ENCODE measurements around the gene EGLN1.

The EGLN1 gene

DNA sequence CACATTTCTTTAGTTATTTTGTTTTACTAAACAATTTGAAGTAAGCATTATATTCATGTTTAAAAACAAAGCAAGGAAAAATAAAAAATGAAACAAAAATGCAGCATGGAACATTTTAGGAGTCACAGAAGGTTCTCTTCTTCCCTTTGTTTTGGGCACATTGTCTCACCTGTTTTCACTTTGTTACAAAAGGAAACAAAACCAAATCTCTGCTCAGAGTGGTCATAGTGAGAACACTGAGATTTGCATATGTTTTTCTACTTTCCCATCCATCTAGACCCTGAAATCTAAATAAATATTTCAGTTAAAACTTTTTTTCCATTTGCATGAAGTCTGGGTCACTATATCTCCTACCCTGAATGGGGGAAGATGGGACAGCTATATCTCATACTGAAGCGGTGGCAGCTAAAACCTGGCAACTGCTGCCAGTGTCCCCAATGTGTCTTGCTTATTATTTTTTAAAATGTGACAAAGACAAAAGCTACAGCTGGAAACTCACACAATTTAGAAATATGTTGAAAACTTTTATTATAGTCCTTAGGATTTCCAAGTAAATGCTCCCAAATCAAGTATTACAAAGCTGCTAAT, 87.9 kb downstream of the EGLN1 start:
- no peak for DNase-seq (ENCODE audit: low read depth in 1 of 2, low spot score in 1 of 2)

DNA sequence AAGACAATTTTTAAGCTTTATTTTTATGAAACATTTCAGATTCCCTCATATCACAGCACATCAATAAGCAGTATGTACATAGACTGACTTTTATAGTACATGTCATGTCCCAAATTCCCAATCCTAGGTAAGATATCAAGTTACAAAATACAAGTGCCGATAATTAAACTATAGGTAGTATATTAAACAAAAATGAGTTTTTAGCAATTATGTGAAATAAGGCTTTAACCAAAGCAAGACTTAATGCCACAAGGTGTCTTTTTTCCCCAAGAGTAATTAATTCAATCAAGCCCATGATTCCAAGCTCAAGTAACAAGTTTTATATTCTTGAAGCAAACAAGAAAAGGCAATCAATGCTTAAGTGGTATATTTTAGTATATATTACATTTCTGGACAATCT, 89.3 kb downstream of the EGLN1 start:
- DNase-seq (ENCODE audit: low read depth in 1 of 2, low spot score in 1 of 2) = no peak

DNA sequence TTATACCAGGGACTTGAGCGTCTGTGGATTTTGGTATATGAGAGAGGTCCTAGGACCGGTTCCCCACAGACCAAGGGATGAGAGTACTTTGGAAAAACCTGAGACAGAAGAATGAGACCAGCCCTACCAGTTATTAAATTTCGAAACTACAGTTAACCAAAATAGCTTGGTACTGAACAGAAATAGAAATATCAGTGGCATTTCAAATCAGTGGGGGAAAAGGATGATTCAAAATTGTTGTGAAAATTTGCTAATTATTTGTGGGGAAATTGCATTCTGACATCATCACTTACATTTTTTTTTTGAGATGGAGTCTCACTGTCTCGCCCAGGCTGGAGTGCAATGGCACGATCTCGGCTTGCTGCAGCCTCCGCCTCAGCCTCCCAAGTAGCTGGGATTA, 92.6 kb downstream of the EGLN1 start:
- no peak for DNase-seq (ENCODE audit: low read depth in 1 of 2, low spot score in 1 of 2)

DNA sequence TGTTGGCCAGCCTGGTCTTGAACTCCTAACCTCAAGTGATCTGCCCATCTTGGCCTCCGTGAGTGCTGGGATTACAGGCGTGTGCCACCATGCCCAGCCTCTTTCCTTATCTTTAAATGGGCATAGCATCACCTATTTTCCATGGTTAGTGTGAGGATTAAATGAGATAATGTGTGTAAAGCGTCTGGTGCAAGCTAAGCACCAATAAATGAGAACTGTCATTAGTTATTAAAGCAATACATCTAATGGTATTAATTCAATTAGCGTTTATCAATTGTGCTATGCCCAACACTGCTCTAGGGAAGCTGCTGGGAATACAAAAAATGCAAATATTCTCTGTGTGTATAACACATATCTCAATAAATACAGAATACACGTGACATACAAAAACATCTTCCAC, 94.5 kb downstream of the EGLN1 start:
- no peak for DNase-seq (ENCODE audit: low read depth in 1 of 2, low spot score in 1 of 2)

DNA sequence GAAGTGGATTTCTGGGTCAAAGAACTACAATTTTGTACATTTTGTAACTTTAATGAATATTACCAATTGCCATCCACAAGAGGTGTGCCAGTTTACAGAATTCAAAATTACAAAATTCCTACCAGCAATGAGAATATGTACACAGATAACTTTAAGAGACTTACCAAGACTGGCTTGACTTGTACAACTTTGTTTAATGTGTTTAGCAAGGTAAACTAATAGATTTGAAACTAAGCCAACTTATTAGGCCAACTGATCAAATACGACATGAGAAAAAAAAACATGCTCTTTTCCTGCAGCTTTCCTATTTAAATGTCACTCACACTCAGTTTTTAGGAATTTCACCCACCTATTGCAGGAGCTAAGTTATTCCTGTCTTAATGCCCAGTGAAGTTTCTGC, 95.8 kb downstream of the EGLN1 start:
- no peak for DNase-seq (ENCODE audit: low read depth in 1 of 2, low spot score in 1 of 2)

DNA sequence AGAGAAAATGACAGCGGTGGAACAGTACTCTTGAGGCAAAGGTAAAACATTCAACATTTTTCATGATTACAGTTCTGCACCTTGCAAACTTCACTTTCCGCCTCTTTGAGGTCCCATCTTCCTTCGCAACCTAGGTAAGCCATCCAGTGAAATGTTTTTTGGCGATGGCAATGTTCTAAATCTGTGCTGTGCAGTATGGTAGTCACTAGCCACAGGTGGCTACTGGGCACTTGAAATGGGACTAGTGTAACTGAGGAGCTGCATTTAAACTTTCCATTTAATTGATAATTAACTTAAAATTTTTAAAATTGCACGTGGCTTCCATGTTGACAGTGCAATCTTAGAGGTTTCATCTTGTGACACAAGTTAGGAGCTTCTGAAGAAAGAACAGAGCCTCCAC, 97.4 kb downstream of the EGLN1 start:
- no peak for DNase-seq (ENCODE audit: low read depth in 1 of 2, low spot score in 1 of 2)

DNA sequence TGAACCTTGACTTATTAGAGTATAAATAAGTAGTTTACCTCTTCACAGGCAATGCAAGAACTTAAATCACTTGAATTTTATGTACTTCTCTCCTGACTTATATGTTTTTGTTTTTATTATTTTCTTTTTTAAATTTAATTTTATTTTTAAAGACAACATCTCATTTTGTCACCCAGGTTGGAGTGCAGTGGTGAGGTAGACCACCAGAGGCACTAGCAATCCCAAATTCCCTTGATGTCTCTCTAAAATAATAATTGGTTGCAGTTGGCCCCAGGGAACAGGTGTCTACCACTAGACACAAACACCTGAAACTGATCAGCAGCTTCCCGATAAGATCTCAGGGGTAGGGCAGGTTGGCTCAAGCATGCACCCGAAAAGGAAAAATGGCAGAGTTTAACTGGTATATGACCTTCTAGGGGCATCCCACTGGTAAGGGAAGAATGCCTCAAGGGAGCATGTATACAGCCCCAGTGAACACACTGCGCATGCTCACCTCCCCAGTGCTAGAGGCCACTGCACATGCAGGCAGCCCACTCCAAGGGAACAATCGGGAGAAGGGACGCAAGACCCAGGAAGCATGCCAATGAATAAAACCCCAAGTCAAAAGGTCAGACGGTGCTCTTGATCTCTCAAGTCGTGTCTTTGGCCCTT, 99.1 kb downstream of the EGLN1 start:
- no peak for DNase-seq (ENCODE audit: low read depth in 1 of 2, low spot score in 1 of 2)

DNA sequence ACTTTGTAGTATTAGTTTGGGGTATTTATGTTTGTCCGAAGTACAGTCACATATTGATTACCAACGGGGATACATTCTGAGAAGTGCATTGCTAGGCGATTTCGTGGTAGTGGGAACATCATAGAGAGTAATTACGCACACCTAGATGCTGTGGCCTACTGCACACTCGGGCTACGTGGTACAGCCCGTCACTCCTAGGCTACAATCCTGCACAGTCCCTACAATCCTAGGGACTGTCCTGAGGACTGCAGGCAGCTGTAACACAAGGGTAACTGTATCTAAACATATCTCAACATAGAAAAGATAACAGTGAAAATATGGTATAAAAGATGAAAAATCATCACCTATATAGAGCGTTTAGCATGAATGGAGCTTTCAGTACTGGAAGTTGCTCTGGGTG, 103.0 kb downstream of the EGLN1 start:
- no peak for DNase-seq (ENCODE audit: low read depth in 1 of 2, low spot score in 1 of 2)

DNA sequence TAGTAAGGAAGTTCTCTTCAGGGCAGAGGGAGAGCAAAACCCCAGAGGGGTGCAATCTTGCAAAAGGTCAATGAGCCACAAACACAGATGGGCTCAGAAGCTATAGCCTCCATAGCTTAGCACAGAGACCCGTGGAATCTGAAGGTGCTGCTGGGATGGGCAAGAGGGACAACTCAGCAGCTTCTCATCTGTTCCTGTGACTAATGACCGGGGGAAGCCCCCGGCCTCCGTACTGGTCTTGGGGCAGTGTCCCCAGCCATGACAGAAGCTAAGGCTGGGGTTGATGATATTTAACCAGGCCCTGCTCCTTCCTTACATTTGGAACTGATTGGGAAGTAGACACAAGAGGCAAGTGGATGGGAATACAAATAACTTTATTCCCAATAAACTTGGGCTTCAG, 103.5 kb downstream of the EGLN1 start:
- no peak for DNase-seq (ENCODE audit: low read depth in 1 of 2, low spot score in 1 of 2)

DNA sequence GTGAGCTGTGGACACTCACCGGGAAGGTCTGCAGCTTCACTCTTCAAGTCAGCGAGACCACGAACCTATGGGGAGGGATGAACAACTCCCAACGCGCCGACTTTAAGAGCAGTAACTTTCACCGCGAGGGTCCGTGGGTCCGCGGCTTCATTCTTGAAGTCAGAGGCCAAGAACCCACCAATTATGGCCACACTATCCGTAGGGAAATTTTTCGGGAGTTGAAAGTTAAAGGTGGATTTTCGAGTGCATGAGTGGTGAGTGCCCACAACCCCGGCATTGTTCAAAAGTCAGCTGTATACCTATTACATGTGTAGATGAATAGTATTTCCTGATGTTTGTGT, 104.1 kb downstream of the EGLN1 start:
- DNase-seq (ENCODE audit: low read depth in 1 of 2, low spot score in 1 of 2) = no peak

DNA sequence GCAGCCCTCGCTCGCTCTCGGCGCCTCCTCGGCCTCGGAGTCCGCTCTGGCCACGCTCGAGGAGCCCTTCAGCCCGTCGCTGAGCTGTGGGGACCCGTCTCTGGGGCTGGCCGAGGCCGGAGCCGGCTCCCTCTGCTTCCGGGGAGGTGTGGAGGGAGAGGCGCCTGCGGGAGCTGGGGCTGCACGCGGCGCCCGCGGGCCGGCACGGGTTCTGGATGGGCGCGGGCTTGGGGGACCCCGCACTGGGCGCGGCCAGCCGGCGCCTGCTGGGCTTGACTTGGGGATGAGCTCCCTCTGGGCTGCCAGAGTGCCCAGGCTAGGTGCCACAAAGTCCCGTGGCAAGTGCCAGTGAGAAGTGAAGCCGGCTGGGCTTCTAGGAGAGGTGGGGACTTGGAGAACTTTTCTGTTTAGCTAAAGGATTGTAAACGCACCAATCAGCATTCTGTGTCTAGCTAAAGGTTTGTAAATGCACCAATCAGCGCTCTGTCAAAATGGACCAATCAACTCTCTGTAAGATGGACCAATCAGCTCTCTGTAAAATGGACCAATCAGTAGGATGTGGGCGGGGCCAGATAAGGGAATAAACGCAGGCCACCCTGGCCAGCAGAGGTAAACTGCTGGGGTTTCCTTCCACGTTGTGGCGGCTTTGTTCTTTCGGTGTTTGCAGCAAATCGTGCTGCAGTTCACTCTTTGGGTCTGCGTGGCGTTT, 104.6 kb downstream of the EGLN1 start:
- DNase-seq (ENCODE audit: low read depth in 1 of 2, low spot score in 1 of 2) = no peak

DNA sequence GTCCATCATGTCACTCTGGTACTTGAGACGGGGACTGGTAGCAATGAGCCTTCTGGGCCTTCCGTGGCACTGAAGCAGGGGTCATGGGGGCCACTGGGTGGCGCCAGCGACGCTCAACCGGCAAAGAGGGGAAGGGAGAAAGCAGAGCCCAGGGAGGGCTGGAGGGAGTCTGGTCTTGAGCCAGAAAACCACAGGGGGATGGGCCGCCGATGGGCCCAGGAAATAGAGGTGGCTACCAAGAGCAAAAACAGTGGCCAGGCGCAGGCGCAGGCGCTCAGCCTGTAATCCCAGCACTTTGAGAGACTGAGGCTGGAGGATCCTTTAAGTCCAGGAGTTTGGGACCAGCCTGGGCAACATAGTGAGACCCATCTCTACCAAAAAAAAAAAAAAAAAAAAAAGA, 106.2 kb downstream of the EGLN1 start:
- DNase-seq (ENCODE audit: low read depth in 1 of 2, low spot score in 1 of 2) = no peak
